Adipocyte (in vitro differentiated cells): Measurements from ENCODE around the gene PEX14.

ENCODE experiments used
- DNase-seq: peaks from one replicate; pipeline ENCODE4 v3.0.0-alpha.2; 2015; ENCODE audit warnings: low read depth
- H3K27me3 ChIP-seq: replicated peaks from 2 replicates; pipeline ENCODE4 v1.7.0; 2013; ENCODE audit warnings: mild to moderate bottlenecking, low read length, moderate library complexity; ENCODE audit not compliant: control insufficient read depth, insufficient read depth
- H3K36me3 ChIP-seq: 2 replicates; pipeline ENCODE4 v1.7.0; 2013; ENCODE audit warnings: low read length, mild to moderate bottlenecking, moderate library complexity; ENCODE audit not compliant: control insufficient read depth, insufficient read depth, severe bottlenecking
- H3K4me1 ChIP-seq: 2 replicates; pipeline ENCODE4 v1.7.0; 2013; ENCODE audit warnings: mild to moderate bottlenecking, low read length, moderate library complexity; ENCODE audit not compliant: control insufficient read depth, insufficient read depth
- H3K4me3 ChIP-seq: 2 replicates; pipeline ENCODE4 v1.7.0; 2013; ENCODE audit warnings: mild to moderate bottlenecking, low read length, moderate library complexity
- H3K9ac ChIP-seq: 2 replicates; pipeline ENCODE4 v1.7.0; 2013; ENCODE audit warnings: mild to moderate bottlenecking, low read length, moderate library complexity
- H3K9me3 ChIP-seq: 2 replicates; pipeline ENCODE4 v1.7.0; 2013; ENCODE audit warnings: mild to moderate bottlenecking, low read length, moderate library complexity; ENCODE audit not compliant: control insufficient read depth

PEX14 gene

GRCh38 chr1:10678402-10678801 lies 203.7 kb downstream of the PEX14 start:
- Histone ChIP-seq H3K9ac (no peak overlapping the region), H3K27me3 (peaks cover 47% of the 10 kb centered on the region), H3K9me3 (no peaks in the 10 kb centered on the region), H3K36me3 (no peaks in the 10 kb centered on the region), H3K4me3 (no peak overlapping the region), H3K4me1 (no peaks in the 10 kb centered on the region)
- no peak for DNase-seq

- peaks cover 47% of the 10 kb centered on the region for H3K27me3 ChIP-seq
- no peak overlapping the region for H3K9ac ChIP-seq
- DNase-seq: no peak
- no peak overlapping the region for H3K4me3 ChIP-seq
- H3K4me1 ChIP-seq: no peaks in the 10 kb centered on the region
- H3K9me3 ChIP-seq: no peaks in the 10 kb centered on the region
- no peaks in the 10 kb centered on the region for H3K36me3 ChIP-seq
Observed at GRCh38 chr1:10678852-10679251, 204.1 kb downstream of the PEX14 start.

GRCh38 chr1:10679496-10680220 lies 204.9 kb downstream of the PEX14 start:
- no peak for DNase-seq
- no peak overlapping the region for H3K4me3 ChIP-seq

More at GRCh38 chr1:10679496-10680220, 204.9 kb downstream of the PEX14 start:
- Histone ChIP-seq H3K4me1 (no peaks in the 10 kb centered on the region), H3K36me3 (no peaks in the 10 kb centered on the region), H3K9me3 (no peaks in the 10 kb centered on the region), H3K9ac (no peak overlapping the region), H3K27me3 (peaks cover 41% of the 10 kb centered on the region)
